HG02885 (cell line): ENCODE results near the gene RGS7BP.

Experiments used
- ATAC-seq: cut with Tn5 transposase; IDR thresholded peaks from one replicate; pipeline ENCODE4 v1.9.1; 2021; ENCODE audit warnings: mild to moderate bottlenecking; ENCODE audit not compliant: unreplicated experiment, poor library complexity

The RGS7BP gene

DNA sequence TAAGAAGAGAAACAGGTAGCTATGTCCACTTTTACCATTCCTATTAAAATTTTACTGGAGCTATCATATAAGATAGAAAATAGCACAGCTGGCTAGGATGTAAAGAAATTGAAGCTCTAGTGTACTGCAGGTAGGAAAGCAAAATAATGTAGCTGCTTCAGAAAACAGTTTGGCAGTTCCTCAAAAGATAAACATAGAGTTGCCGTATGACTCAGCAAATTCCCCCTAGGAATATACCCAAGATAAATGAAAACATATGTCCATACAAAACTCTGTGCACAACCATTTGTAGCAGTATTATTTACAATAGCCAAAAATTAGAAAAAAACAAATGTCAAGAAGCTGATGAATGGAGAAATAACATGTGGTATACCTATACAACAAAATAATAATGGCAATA lies 119.9 kb downstream of the RGS7BP start:
- ATAC-seq, result no peak

- no peak for ATAC-seq
Observed at GRCh38 chr5:64628901-64629300, 123.1 kb downstream of the RGS7BP start.

DNA sequence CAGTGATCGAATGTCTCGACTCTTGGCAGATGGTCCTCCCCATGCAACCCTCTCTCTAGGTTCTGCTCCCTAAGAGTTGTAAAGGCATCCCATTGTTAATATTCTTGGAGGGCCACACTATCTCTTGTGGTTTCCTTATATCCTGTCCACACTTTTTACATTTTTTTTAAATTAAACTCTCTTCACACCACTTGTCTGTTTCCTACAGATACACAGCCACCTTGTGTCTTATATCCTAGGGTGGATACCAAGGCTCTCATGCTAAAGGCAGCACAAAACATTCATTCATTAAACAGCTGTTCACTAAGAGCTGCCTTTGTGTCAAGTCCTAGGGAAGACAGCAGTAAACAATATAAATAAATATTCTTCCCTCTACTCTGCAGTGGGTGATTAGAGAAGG lies 124.0 kb downstream of the RGS7BP start:
- no peak for ATAC-seq

- no peak for ATAC-seq
Observed at GRCh38 chr5:64632251-64632650, 126.4 kb downstream of the RGS7BP start.

DNA sequence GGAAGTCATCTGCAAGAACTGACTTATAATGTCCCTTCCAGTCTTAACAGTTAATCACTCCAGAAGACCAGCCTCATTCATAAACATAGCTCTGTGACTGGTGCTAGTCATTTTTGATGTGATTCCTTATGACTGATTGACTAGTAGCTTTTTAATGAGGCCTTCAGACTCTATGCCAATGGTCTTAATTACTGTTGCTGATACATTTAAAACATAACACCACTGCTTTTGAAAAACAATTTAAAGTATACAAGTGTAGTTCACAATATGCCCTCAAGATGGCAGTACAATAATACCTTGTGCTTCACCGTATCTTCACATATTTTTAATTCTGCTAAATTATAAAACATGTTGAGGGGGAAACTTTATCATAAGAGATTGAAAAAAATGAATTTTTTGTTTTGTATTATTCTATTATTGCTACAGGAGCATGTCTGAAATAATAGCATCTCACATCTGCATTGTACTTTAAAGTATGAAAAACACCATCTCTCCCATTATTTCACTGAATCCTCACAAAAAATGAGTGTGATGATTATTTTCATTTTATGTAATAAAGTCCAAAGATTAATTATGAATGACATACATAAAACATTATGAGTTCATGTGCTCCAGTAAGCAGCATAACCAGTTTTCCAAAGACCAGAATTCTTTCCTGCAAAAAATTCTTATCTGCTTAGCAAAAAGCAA lies 129.3 kb downstream of the RGS7BP start:
- no peak for ATAC-seq

DNA sequence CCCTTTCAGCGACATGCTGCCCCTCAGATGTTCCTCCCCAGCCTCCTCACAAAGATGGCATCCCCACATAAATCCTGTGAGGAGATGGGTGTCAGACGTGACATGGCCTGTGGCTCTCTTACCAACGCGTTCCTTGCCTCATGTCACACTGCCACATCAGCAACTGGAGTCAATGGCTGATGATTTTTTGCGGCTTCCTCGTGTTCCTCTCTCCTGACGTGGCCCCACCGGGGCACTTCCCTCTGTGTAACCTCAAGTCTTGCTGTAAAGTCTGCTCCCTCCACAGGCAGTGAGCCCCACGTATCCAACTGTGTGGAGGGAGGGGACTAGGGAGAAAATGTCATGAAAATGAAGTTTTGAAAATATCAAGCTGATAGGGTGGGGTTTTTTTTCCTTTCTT lies 131.3 kb downstream of the RGS7BP start:
- peak; percentile 63 for ATAC-seq

GRCh38 chr5:64637837-64638443 lies 132.1 kb downstream of the RGS7BP start:
- peak; percentile 25 for ATAC-seq

- no peak for ATAC-seq
Observed at GRCh38 chr5:64644831-64645230, 139.0 kb downstream of the RGS7BP start.

GRCh38 chr5:64646169-64646568 lies 140.4 kb downstream of the RGS7BP start:
- ATAC-seq, result no peak

DNA sequence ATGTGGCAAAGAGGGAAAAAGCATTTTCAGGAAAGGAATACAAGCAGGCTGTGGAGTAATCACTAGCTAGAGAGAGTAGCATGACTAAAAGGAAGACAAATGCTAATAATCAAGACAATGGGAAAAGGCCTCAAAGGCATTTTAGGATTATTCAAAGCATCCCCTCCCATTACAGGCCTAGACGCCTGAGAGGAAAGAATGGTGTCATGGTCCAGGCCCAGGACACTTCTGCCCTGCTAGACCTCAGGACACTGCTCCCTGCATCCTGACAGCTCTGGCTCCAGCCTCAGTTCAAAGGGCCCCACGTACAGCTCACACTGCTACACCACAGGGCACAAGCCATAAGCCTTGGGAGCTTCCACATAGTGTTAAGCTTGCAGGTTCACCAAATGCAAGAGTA lies 143.7 kb downstream of the RGS7BP start:
- ATAC-seq, result no peak

DNA sequence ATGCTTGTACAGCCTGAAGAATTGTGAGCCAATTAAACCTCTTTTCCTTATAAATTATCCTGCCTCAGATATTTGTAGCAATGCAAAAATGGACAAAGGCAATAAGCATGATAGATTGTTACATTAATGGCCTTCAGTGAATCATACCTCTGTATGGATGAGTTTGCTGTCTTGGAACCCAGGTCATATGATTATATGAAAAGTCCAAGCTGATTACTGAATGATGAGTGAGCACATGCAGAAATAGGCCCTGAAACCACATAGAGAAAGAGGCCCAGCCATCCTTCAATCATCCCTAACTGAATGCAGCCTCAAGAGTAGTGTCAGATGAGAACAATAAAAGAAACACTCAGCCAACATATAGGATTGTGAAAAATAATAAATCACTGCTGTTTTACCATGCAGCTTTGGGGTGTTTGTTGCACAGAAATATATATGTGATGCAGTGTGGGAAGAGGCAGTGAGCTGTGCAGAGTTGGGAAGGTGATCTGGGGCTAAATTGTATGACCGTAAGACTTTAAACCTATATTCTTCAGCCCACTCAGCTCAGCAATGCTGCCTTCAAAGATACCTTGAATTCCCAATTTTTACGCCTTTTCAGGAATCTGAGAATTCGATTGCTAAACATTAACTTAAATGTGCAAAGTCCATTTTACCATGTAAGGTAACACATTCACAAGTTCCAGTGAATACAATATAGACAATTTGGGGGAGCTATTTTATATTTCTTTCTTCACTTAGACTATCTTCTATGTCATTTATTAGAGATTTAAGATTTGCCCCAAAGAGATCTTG lies 148.1 kb downstream of the RGS7BP start:
- no peak for ATAC-seq

DNA sequence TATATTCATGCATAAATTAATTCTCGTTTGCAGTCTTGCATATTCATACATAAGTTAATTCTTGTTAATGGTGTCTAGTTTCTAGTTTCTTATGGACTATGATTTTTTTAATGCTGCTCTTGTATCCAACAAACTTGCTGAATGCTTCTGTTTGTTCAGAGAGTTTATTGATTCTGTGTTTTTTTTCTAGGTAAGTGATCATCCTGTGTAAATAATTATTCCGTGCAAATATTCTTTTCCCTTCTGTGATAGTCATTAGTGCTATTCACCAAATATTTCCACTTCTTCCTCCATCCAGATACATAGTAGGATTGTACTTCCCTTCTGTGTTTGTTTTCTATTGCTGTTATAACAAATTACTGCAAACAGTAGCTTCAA lies 148.7 kb downstream of the RGS7BP start:
- no peak for ATAC-seq

- no peak for ATAC-seq
Observed at GRCh38 chr5:64655596-64655995, 149.8 kb downstream of the RGS7BP start.

DNA sequence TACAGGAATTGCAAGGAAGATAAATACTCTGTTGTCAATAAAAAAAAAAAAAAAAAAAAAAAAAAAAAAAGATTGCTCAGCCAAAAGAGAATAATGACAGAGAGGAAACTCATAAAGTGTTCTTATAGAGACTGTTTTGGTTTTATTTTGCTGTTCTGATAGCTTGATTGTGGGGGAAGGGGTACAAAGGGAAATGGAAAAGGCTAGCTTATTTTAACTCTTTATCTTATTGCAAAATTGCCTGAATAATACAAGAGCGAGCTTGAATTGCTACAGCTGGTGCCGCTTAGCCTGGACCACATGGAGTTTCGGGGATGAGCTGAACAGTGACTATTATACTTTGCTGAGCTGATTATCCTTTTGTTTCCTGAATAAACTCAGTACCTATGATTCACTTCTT lies 153.5 kb downstream of the RGS7BP start:
- no peak for ATAC-seq
